ENCODE data around the gene STT3A.

STT3A gene

DNA sequence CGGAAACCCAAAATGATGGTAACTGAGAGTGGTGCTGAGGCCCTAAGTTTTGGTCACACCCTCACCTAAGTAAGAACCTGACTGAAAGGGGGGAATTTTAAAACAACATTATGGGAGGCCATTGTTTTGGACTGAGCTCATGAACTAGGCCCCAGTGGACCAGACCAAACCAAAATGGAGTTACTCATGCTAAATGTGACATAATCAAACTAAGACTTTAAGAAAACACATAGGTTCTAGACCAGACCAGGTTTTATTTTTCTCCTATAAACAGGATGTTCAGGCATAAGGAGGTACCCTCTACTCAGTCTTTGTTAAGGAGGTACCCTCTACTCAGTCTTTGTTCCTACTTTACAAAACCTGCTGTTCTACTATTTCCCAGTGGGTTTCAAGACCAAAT is 30.7 kb upstream of the STT3A start:
- no peaks in the 10 kb centered on the region for H3K9me2 ChIP-seq (replicated peaks; ENCODE audit: insufficient read depth, low read length)
- no peaks in the 10 kb centered on the region for H3K79me2 ChIP-seq (ENCODE audit: low read length)
- H3K36me3 ChIP-seq (replicated peaks; ENCODE audit: insufficient read depth, low read length), result no peaks in the 10 kb centered on the region
- H4K20me1 ChIP-seq (ENCODE audit: insufficient read depth, low read length), result no peaks in the 10 kb centered on the region
- no peak overlapping the region for H3K4me2 ChIP-seq (ENCODE audit: low read depth, low read length)
- no peaks in the 10 kb centered on the region for H3K27me3 ChIP-seq (replicated peaks; ENCODE audit: insufficient read depth, low read length)
- no peak for DNase-seq
- no peak overlapping the region for H3K4me3 ChIP-seq (ENCODE audit: low read length)
- no peaks in the 10 kb centered on the region for H3K4me1 ChIP-seq (ENCODE audit: low read length)
- no peak overlapping the region for H2AFZ ChIP-seq (ENCODE audit: low read length)
- no peak overlapping the region for H3K9ac ChIP-seq (ENCODE audit: low read length)
- H3F3A ChIP-seq (ENCODE audit: insufficient read depth, low read length), result no peaks in the 10 kb centered on the region
- H3K9me3 ChIP-seq (replicated peaks; ENCODE audit: insufficient read depth, low read length), result no peaks in the 10 kb centered on the region
- H3K27ac ChIP-seq (ENCODE audit: low read length), result no peak overlapping the region
- TF ChIP-seq EZH2 (optimal IDR thresholded peaks at IDR 0.05; ENCODE audit: low read depth, low read length) (no peak), EZH2phosphoT487 (IDR thresholded peaks at IDR 0.05; ENCODE audit: low read length) (no peak)
- TF ChIP-seq, protein P1, sequence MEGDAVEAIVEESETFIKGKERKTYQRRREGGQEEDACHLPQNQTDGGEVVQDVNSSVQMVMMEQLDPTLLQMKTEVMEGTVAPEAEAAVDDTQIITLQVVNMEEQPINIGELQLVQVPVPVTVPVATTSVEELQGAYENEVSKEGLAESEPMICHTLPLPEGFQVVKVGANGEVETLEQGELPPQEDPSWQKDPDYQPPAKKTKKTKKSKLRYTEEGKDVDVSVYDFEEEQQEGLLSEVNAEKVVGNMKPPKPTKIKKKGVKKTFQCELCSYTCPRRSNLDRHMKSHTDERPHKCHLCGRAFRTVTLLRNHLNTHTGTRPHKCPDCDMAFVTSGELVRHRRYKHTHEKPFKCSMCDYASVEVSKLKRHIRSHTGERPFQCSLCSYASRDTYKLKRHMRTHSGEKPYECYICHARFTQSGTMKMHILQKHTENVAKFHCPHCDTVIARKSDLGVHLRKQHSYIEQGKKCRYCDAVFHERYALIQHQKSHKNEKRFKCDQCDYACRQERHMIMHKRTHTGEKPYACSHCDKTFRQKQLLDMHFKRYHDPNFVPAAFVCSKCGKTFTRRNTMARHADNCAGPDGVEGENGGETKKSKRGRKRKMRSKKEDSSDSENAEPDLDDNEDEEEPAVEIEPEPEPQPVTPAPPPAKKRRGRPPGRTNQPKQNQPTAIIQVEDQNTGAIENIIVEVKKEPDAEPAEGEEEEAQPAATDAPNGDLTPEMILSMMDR (IDR thresholded peaks at IDR 0.05; ENCODE audit: low read length), result no peak

DNA sequence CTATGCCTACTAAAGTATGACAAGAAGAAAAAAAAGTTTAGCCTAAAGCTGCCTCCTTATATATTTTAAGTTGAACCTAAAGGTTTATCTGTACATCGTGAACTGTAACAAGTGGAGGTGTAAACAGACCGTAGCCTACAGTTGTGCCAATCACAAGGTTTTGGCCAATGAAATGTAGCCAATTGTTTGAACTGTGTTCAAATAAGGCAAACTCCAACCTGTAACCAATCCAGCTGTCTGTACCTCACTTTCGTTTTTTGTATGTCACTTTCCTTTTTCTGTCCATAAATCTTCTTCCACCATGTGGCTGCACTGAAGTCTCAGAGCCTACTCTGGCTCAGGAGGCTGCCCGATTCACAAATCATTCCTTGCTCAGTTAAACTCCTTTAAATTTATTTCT is 30.2 kb upstream of the STT3A start:
- TF ChIP-seq EZH2 (optimal IDR thresholded peaks at IDR 0.05; ENCODE audit: low read depth, low read length) (no peak), EZH2phosphoT487 (IDR thresholded peaks at IDR 0.05; ENCODE audit: low read length) (no peak)
- TF ChIP-seq, protein P1 (IDR thresholded peaks at IDR 0.05; ENCODE audit: low read length), result no peak
- Histone ChIP-seq H4K20me1 (ENCODE audit: insufficient read depth, low read length) (no peaks in the 10 kb centered on the region), H3K27ac (ENCODE audit: low read length) (no peak overlapping the region), H3F3A (ENCODE audit: insufficient read depth, low read length) (no peaks in the 10 kb centered on the region), H3K27me3 (replicated peaks; ENCODE audit: insufficient read depth, low read length) (no peaks in the 10 kb centered on the region), H3K4me2 (ENCODE audit: low read depth, low read length) (no peak overlapping the region), H3K79me2 (ENCODE audit: low read length) (no peaks in the 10 kb centered on the region), H3K4me3 (ENCODE audit: low read length) (no peak overlapping the region), H3K4me1 (ENCODE audit: low read length) (no peaks in the 10 kb centered on the region), H3K9me2 (replicated peaks; ENCODE audit: insufficient read depth, low read length) (no peaks in the 10 kb centered on the region), H2AFZ (ENCODE audit: low read length) (no peak overlapping the region), H3K9ac (ENCODE audit: low read length) (no peak overlapping the region), H3K9me3 (replicated peaks; ENCODE audit: insufficient read depth, low read length) (no peaks in the 10 kb centered on the region), H3K36me3 (replicated peaks; ENCODE audit: insufficient read depth, low read length) (no peaks in the 10 kb centered on the region)
- DNase-seq, result no peak

DNA sequence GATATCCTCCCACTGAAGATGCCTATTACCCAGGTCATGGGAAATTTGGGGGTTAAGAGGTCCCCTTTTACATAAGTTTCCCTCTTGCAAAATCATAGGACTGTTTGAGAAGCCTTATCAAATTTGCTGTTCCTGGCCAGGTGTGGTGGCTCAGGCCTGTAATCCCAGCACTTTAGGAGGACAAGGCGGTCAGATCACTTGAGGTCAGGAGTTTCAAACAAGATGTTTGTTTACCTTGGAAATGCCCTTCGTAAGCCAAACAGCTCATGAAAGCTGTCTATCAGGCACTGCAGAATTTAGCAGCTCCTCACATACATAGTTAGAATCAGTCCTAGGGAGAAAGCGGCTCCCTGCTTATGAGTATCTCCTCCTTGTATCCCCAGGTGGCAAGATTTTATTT is 28.3 kb upstream of the STT3A start:
- TF ChIP-seq, protein P1 (IDR thresholded peaks at IDR 0.05; ENCODE audit: low read length), result no peak
- no peak for TF ChIP-seq EZH2phosphoT487 (IDR thresholded peaks at IDR 0.05; ENCODE audit: low read length)
- Histone ChIP-seq H3K9me2 (replicated peaks; ENCODE audit: insufficient read depth, low read length) (no peaks in the 10 kb centered on the region), H3K9me3 (replicated peaks; ENCODE audit: insufficient read depth, low read length) (no peaks in the 10 kb centered on the region), H3K79me2 (ENCODE audit: low read length) (no peaks in the 10 kb centered on the region), H4K20me1 (ENCODE audit: insufficient read depth, low read length) (no peaks in the 10 kb centered on the region), H3K27me3 (replicated peaks; ENCODE audit: insufficient read depth, low read length) (no peaks in the 10 kb centered on the region), H3K4me3 (ENCODE audit: low read length) (no peak overlapping the region), H2AFZ (ENCODE audit: low read length) (no peak overlapping the region), H3F3A (ENCODE audit: insufficient read depth, low read length) (no peaks in the 10 kb centered on the region), H3K27ac (ENCODE audit: low read length) (no peak overlapping the region), H3K9ac (ENCODE audit: low read length) (no peak overlapping the region), H3K4me2 (ENCODE audit: low read depth, low read length) (no peak overlapping the region), H3K36me3 (replicated peaks; ENCODE audit: insufficient read depth, low read length) (no peaks in the 10 kb centered on the region), H3K4me1 (ENCODE audit: low read length) (no peaks in the 10 kb centered on the region)
- DNase-seq, result no peak
